NCI-H446 (cell line): ENCODE results near the gene H2AZ1.
"Not testable (repeated sequence)": the region's sequence is repeated elsewhere in the genome, so short reads cannot be mapped to it uniquely, and the experiment has no call there.

Experiments
- DNase-seq, 2 experiments: peaks; one replicate each; lab custom pipeline; 2025; lab: John Stamatoyannopoulos, UW

H2AZ1 gene

GRCh38 chr4:99949999-99950912 lies at the start of gene H2AZ1:
Gene H2AZ1 (minus strand): TSS chr4:99950275. CDS start chr4:99950170, 105 bp downstream.
- DNase-seq = peak; percentile 98 to 99

DNA sequence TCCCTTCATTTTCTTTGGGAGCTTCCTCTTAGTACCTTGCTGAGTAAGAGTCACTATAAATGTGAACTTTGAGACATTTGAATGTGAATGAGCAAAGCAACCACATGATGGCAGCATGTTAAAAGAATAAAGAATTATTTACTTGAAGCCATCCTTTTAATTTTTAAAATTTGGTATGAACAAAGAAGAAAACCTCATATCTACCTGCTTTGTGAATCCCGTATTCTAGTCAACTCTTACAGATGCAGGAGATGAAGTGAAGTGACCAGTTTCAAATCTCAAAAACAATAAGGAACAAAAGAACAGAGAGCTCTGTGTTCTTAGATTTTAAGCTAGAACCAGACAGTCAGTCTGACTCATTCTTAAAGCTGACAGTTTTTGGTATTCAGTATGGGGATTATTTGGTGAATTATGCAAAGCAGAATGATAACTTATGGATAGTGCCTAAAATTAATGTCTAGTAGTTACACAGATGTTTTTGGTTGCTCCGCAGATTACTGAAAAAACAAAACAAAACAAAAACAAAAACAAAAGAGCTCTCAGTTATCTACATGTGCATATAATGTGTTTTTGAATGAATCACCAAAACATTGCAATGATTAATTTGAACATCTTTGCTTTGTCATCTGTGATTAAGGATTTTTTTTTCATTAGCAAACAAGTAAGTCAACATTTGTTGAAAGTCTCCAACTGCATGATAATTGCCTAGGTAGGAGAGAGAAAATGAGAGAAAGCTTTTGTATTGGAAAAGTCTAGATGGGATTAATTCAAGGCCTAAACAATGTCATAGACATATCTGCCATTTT lies 48.2 kb upstream of the H2AZ1 start:
- DNase-seq = peak; percentile 26 to 59

DNA sequence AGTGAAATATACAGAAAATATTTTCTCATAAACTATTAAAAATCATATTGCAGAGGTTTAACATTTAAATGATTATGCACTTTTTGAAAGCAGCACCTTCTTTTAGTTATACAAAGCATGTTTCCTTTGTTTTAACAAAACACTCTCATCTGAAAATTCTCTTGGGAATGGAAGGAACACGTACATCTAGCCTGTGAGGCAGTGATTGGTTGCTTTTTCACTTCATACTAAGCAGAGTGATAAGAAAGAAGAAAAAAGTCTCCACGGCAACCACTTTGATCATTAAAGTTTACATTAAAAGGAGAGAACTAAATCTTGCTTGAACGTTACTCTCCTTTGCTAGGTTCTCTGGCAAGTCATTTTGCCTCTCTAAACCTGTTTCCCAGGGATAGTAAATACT lies 41.7 kb upstream of the H2AZ1 start:
- no peak for DNase-seq

DNA sequence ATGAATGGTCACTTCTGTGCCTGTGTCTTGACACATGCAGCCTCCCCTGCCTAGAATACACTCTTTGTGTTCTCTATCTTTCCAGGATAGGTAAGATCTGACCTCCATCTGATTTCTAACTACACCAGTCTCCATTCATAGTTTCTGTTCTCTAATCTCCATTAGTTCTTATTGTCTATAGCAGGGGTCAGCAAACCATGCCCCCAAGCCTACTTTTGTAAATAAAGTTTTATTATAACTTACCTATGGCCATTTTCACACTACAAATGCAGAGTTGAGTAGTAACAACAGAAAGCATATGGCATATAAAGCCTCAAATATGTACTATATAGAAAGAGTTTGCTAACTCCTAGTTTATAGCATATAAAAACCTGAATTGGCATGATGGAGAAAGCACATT lies 37.6 kb upstream of the H2AZ1 start:
- no peak for DNase-seq

DNA sequence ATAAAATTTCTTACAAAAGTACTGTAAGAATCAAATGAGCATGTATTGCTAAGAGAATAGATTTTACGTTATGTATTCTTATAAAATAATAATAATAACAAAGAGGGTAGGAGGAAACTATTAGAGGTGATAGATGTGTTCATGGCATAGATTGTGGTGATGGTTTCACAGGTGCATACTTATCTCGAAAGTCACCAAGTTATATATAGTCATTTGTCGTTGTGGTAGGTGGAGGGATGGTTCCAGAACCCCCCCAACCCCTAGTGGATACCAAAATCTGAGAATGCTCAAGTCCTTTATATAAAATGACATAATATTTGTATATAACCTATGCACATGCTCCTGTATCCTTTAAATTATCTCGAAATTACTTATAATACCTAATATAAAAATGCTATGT lies 36.7 kb upstream of the H2AZ1 start:
- DNase-seq = no peak

GRCh38 chr4:99983289-99983943 lies 33.3 kb upstream of the H2AZ1 start:
- DNase-seq = no peak

- no peak for DNase-seq
Observed at GRCh38 chr4:99979872-99980271, 29.8 kb upstream of the H2AZ1 start.

DNA sequence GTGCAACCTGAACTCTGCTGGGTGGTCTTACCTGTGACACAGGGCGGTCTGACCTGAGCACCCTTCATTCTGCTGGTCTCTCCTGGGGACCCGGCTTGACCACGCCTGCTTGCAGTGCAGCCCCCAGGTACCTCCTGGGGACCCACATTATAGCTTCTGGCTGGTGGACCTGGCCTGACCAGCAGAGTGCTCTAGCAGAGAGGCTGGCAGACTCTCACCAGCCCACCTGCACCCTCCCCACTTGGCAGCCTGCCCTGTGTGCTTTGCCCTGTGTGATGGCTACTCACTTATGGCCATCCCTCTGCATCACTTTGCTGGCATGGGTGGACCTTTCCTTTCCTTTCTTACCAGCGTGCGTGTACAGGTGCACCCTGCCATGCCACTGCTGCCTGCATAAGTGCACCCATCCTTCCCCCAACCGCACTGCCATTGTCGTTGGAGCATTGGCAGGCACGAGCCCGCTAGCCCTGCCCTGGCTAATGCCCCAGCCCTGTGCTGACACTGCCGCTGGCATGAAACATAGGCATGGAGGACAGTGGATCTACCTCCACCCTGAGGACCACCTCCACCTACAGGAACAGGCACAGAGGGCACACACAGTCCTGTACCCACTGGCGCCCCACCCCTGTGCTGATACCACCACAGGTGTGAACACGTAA lies 21.5 kb upstream of the H2AZ1 start:
- DNase-seq = no peak

DNA sequence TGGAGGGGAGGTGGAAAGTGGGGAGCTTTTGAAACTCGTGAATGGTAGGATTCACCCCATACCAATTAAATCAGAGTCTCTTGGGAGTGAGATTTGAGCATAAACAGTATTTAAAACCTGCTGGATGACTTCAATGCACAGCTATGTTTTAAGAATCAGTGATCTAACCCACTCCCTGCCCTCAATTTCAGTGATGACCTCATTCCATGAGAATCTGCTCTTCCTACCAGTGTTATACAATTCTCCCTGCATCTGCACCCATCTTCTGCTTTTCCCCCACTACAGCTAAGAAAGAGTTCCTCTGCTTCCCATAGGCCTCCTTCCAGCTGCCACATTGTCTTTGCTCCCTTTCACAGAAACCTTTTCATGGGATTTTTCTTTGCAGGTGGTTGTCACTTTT lies 18.3 kb upstream of the H2AZ1 start:
- no peak for DNase-seq

GRCh38 chr4:99966692-99967091 lies 16.6 kb upstream of the H2AZ1 start:
- no peak for DNase-seq

DNA sequence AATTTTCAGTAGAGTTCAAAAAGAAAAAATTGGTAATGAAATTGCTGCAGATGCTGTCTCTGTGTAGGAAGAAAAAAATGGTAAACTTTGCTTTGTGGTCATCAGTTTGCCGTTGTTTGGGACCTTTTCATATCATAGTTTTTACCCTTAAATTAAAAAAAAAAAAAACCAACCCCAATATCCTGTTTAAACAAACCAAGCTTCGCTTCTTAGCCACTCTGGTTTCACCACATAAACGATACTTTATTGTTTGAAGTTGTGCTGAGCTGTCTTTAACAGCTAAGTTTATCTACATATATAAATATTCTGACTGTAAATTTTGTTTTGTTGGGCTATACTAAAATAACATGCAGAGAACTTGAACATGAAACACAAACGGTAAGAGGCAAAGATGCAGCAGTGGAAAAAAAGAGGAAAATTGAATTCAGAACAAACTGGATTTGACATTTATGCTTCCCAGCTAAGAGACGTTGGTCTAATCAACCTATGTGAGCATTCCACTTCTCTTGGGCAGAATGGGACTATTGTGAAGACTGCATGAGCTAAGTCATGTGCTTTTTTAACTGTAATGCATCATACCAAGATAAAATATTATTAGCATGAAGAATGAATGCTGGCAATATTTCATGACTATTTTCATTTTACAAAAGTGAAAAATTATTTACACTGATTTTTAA lies 15.7 kb upstream of the H2AZ1 start:
- no peak for DNase-seq

DNA sequence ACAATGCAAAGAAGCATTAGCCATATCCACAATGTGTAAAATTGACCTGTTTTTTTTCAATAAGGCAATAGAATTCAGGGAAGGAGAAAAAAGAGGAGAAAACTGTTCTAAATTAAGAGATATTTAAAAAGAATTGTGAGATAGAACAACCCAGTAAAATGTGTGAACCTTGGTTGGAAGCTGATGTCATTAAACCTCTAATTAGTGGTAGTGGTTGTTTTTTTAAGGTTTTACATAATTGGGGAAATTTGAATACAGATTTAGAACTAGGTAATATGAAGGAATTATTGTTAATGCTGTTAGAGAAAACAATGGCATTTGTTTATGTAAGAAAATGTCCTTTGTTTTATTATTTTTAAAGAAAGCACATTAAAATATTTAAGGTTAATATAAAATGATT lies 15.1 kb upstream of the H2AZ1 start:
- DNase-seq = no peak

GRCh38 chr4:99961711-99962110 lies 11.6 kb upstream of the H2AZ1 start:
- DNase-seq = no peak

DNA sequence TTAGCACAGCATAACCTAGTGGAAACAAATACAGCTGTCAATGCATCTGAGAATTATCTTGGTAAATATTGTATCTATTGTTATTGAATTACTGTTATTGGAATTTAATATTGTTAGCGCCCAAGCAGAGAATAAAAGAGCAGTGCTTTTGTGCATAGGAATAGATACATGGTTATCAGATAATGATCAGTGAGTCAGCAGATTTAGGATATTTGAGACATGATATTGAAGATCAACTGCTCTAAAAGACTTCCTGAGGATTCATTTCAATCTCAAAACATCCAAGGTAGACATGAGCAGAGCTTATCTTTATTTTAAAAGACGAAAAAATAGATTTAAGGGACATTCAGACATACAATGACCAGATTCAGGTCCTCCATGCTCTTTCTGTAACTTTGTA lies 10.6 kb upstream of the H2AZ1 start:
- DNase-seq = no peak

- not testable (repeated sequence) for DNase-seq
Observed at GRCh38 chr4:99958207-99958606, 8.1 kb upstream of the H2AZ1 start.

- no peak for DNase-seq
Observed at GRCh38 chr4:99950913-99951254, 809 bp upstream of the H2AZ1 start.

- peak; percentile 75 to 94 for DNase-seq
Observed at GRCh38 chr4:99949034-99949998, 759 bp downstream of the H2AZ1 start.

DNA sequence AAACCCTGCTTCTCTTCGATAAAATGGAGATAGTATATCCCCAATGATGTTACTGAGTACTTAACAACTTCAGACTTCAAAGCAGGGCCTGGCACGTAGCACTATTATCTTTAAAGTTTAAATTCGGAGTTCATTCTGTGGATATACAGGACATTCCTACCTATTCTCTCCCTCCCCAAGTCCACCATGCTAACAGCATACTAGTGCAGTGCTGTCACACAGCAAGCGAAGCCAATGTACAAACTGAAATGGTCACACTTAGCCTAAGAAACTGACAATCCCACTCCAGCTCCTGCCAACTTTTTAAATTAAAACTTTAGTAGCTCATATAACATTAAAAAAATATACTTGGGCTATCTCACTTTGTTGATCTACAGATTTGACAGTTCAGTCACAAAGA lies 2.5 kb downstream of the H2AZ1 start:
- DNase-seq = peak in 1 of 2 experiments; percentile 37

DNA sequence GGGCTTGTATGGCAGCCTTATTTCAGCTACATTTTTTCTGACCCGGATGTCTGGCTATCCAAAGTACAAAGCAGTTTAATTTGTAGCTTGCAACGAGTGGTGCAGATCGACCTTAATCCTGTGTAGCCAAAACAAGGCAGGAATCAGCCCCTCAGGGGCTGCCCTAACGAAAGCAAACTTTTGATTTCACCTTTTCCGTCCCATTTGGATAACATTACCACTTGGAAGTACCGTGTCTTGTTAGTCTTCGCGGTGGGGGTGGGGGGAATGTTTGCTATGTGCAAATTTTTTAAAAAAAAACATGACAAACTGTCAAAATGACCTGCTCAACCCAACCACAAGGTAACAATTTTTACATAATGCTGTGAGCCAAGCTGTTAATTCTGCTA lies 2.9 kb downstream of the H2AZ1 start:
- no peak for DNase-seq
